Liver (tissue), 9 donors: Measurements from ENCODE around the gene ITFG1. TPM values are rescaled to one million over a fixed set of nuclear protein-coding genes. Genes with fewer than 3 reads are reported as not detected.

Source experiments
- DNase-seq: peaks from one replicate; pipeline ENCODE4 v3.0.0-alpha.2; 2017; ENCODE audit warnings: low spot score
- H3K27ac ChIP-seq, 2 donors: one replicate each; pipeline ENCODE4 v1.7.0; 2013; ENCODE audit warnings: inconsistent platforms in 2 of 2, low read length in 2 of 2, control low read depth in 1 of 2, low read depth in 1 of 2, mild to moderate bottlenecking in 1 of 2
- H3K27me3 ChIP-seq, 4 donors: one replicate each; pipeline versions ENCODE4 v1.6.1 to v1.7.0; 2013; ENCODE audit warnings: low read length in 3 of 4, inconsistent platforms in 1 of 4, mild to moderate bottlenecking in 1 of 4, moderate library complexity in 1 of 4; ENCODE audit not compliant: control insufficient read depth in 4 of 4, insufficient read depth in 4 of 4
- H3K36me3 ChIP-seq, 4 donors: one replicate each; pipeline versions ENCODE4 v1.6.1 to v1.7.0; 2013; ENCODE audit warnings: low read length in 3 of 4, mild to moderate bottlenecking in 3 of 4, low read depth in 1 of 4, moderate library complexity in 1 of 4; ENCODE audit not compliant: control insufficient read depth in 4 of 4, insufficient read depth in 3 of 4
- H3K4me1 ChIP-seq, 4 donors: one replicate each; pipeline versions ENCODE4 v1.6.1 to v1.7.0; 2013; ENCODE audit warnings: low read length in 3 of 4, mild to moderate bottlenecking in 3 of 4, moderate library complexity in 1 of 4; ENCODE audit not compliant: control insufficient read depth in 4 of 4, insufficient read depth in 4 of 4
- H3K4me3 ChIP-seq, 3 donors: one replicate each; pipeline versions ENCODE4 v1.6.1 to v1.7.0; 2013; ENCODE audit warnings: low read length in 3 of 3, control low read depth in 1 of 3, low read depth in 1 of 3, mild to moderate bottlenecking in 1 of 3
- H3K9ac ChIP-seq, 2 donors: one replicate each; pipeline ENCODE4 v1.7.0; 2013; ENCODE audit warnings: low read length in 2 of 2, mild to moderate bottlenecking in 2 of 2, moderate library complexity in 2 of 2, control low read depth in 1 of 2, low read depth in 1 of 2
- H3K9me3 ChIP-seq, 4 donors: one replicate each; pipeline versions ENCODE4 v1.6.1 to v1.7.0; 2013; ENCODE audit warnings: low read length in 3 of 4; ENCODE audit not compliant: control insufficient read depth in 4 of 4
- EGR1 ChIP-seq, 2 donors: IDR thresholded peaks; 2 replicates each; pipeline ENCODE4 v1.6.1; 2016 to 2018; ENCODE audit warnings: antibody characterized with exemption in 2 of 2, low read depth in 2 of 2
- FOXA1 ChIP-seq: IDR thresholded peaks from 2 replicates; pipeline ENCODE4 v1.6.1; 2016; ENCODE audit warnings: antibody characterized with exemption
- FOXA2 ChIP-seq: IDR thresholded peaks from 2 replicates; pipeline ENCODE4 v1.6.1; 2016; ENCODE audit warnings: antibody characterized with exemption
- GABPA ChIP-seq, 2 donors: IDR thresholded peaks in 1 of 2; conservative IDR thresholded peaks in 1 of 2; 2 replicates each; pipeline ENCODE4 v1.6.1; 2016; ENCODE audit warnings: antibody characterized with exemption in 2 of 2, mild to moderate bottlenecking in 1 of 2, moderate library complexity in 1 of 2
- HNF4A ChIP-seq, 2 donors: conservative IDR thresholded peaks; 2 replicates each; pipeline ENCODE4 v1.6.1; 2016; ENCODE audit warnings: antibody characterized with exemption in 2 of 2, mild to moderate bottlenecking in 2 of 2
- HNF4G ChIP-seq: IDR thresholded peaks from 2 replicates; pipeline ENCODE4 v1.6.1; 2016; ENCODE audit warnings: antibody characterized with exemption
- JUND ChIP-seq, 2 donors: IDR thresholded peaks; 2 replicates each; pipeline ENCODE4 v1.6.1; 2016; ENCODE audit warnings: antibody characterized with exemption in 2 of 2
- NR2F2 ChIP-seq: IDR thresholded peaks from 2 replicates; pipeline ENCODE4 v1.6.1; 2016; ENCODE audit warnings: antibody characterized with exemption
- RAD21 ChIP-seq, 2 donors: IDR thresholded peaks; 2 replicates each; pipeline ENCODE4 v1.6.1; 2016; ENCODE audit warnings: antibody characterized with exemption in 2 of 2, mild to moderate bottlenecking in 2 of 2
- RXRA ChIP-seq, 2 donors: IDR thresholded peaks; 2 replicates each; pipeline ENCODE4 v1.6.1; 2017 to 2018; ENCODE audit warnings: antibody characterized with exemption in 2 of 2, mild to moderate bottlenecking in 1 of 2
- SP1 ChIP-seq: IDR thresholded peaks from 2 replicates; pipeline ENCODE4 v1.6.1; 2018; ENCODE audit warnings: antibody characterized with exemption, mild to moderate bottlenecking
- TAF1 ChIP-seq: conservative IDR thresholded peaks from 2 replicates; pipeline ENCODE4 v1.6.1; 2016; ENCODE audit warnings: antibody characterized with exemption, mild to moderate bottlenecking
- YY1 ChIP-seq: IDR thresholded peaks from 2 replicates; pipeline ENCODE4 v1.6.1; 2016; ENCODE audit warnings: antibody characterized with exemption, mild to moderate bottlenecking
- WGBS: extraction: QIAGEN DNeasy Blood & Tissue Kit; methylation state at CpG from one replicate; pipeline ENCODE4 v1.1.7; 2013; 5-methylcytosine and 5-hydroxymethylcytosine counted together
- polyA plus RNA-seq, 2 donors: library from polyadenylated mRNA; stranded (reverse) in 1 of 2; unstranded in 1 of 2; fragments of 200-250 nt in 1 of 2; fragments of >200 nt in 1 of 2; fragmentation: Nextera tagmentation in 1 of 2; extraction: Ambion mirVana in 1 of 2; gene quantifications; one replicate each; pipeline versions ENCODE4 v1.2.1 to v1.2.3, GENCODE V29; 2013 to 2015
- total RNA-seq, 2 donors: library from RNA; depleted of rRNA; stranded (reverse); fragments of >200 nt; gene quantifications; one replicate each; pipeline ENCODE4 v1.2.3, GENCODE V29; 2014
- TF ChIP-seq, protein P1 (sequence below): IDR thresholded peaks from 2 replicates; pipeline ENCODE4 v1.6.1; 2016; ENCODE audit warnings: antibody characterized with exemption
- TF ChIP-seq, protein P2 (sequence below): fragments of 150-350 bp; IDR thresholded peaks from 2 replicates; pipeline ENCODE4 v1.5.1; 2017; ENCODE audit warnings: improper control_type of control experiment, low read depth, low read length; ENCODE audit not compliant: missing input control
- TF ChIP-seq, protein P3 (sequence below): IDR thresholded peaks from 2 replicates; pipeline ENCODE4 v1.6.1; 2016; ENCODE audit warnings: antibody characterized with exemption, mild to moderate bottlenecking
- TF ChIP-seq, protein P4 (sequence below): IDR thresholded peaks from 2 replicates; pipeline ENCODE4 v1.6.1; 2016; ENCODE audit warnings: antibody characterized with exemption
- donor health status: healthy.
- donor health status: healthy.
- donor health status: healthy.
- donor health status: healthy.
- donor health status: healthy.

Gene ITFG1
- total and polyA plus RNA-seq, 4 donors: 31.1 to 51.0 (median 36.5) TPM

DNA sequence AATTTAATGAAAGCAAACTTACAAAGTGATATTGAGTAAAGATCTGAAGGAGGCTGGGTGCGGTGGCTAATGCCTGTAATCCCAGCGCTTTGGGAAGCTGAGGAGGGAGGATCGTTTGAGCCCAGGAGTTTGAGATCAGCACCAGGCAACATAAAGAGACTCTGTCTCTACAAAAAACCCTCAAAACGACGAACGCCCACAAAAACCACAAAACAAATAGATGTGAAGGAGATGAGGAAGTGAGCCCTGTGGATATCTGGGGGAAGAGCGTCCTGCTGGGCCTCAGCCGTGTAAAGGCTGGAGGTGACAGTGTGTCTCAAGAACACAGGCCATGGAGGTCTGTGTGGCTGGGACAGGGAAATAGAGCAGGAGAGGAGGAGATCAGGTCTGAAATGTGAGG is 68.8 kb downstream of the ITFG1 start:
- no peak overlapping the region for H3K4me3 ChIP-seq
- TF ChIP-seq, protein P1, sequence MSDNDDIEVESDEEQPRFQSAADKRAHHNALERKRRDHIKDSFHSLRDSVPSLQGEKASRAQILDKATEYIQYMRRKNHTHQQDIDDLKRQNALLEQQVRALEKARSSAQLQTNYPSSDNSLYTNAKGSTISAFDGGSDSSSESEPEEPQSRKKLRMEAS: no peak
- TF ChIP-seq NR2F2 (no peak), FOXA1 (no peak), RAD21 (IDR thresholded peaks at IDR 0.05) (no peak), RXRA (IDR thresholded peaks at IDR 0.05) (no peak), GABPA (IDR thresholded peaks at IDR 0.05 in 1 of 2, conservative IDR thresholded peaks at IDR 0.05 in 1 of 2) (no peak), FOXA2 (no peak), TAF1 (no peak), EGR1 (IDR thresholded peaks at IDR 0.05; ENCODE audit: low read depth in 2 of 2) (no peak), JUND (IDR thresholded peaks at IDR 0.05) (no peak)
- TF ChIP-seq, protein P2, sequence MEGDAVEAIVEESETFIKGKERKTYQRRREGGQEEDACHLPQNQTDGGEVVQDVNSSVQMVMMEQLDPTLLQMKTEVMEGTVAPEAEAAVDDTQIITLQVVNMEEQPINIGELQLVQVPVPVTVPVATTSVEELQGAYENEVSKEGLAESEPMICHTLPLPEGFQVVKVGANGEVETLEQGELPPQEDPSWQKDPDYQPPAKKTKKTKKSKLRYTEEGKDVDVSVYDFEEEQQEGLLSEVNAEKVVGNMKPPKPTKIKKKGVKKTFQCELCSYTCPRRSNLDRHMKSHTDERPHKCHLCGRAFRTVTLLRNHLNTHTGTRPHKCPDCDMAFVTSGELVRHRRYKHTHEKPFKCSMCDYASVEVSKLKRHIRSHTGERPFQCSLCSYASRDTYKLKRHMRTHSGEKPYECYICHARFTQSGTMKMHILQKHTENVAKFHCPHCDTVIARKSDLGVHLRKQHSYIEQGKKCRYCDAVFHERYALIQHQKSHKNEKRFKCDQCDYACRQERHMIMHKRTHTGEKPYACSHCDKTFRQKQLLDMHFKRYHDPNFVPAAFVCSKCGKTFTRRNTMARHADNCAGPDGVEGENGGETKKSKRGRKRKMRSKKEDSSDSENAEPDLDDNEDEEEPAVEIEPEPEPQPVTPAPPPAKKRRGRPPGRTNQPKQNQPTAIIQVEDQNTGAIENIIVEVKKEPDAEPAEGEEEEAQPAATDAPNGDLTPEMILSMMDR: no peak
- TF ChIP-seq, protein P3, sequence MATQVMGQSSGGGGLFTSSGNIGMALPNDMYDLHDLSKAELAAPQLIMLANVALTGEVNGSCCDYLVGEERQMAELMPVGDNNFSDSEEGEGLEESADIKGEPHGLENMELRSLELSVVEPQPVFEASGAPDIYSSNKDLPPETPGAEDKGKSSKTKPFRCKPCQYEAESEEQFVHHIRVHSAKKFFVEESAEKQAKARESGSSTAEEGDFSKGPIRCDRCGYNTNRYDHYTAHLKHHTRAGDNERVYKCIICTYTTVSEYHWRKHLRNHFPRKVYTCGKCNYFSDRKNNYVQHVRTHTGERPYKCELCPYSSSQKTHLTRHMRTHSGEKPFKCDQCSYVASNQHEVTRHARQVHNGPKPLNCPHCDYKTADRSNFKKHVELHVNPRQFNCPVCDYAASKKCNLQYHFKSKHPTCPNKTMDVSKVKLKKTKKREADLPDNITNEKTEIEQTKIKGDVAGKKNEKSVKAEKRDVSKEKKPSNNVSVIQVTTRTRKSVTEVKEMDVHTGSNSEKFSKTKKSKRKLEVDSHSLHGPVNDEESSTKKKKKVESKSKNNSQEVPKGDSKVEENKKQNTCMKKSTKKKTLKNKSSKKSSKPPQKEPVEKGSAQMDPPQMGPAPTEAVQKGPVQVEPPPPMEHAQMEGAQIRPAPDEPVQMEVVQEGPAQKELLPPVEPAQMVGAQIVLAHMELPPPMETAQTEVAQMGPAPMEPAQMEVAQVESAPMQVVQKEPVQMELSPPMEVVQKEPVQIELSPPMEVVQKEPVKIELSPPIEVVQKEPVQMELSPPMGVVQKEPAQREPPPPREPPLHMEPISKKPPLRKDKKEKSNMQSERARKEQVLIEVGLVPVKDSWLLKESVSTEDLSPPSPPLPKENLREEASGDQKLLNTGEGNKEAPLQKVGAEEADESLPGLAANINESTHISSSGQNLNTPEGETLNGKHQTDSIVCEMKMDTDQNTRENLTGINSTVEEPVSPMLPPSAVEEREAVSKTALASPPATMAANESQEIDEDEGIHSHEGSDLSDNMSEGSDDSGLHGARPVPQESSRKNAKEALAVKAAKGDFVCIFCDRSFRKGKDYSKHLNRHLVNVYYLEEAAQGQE: no peak
- TF ChIP-seq, protein P4, sequence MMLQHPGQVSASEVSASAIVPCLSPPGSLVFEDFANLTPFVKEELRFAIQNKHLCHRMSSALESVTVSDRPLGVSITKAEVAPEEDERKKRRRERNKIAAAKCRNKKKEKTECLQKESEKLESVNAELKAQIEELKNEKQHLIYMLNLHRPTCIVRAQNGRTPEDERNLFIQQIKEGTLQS: no peak
- no peaks in the 10 kb centered on the region for H3K4me1 ChIP-seq
- no peak for DNase-seq
- H3K36me3 ChIP-seq: peaks cover 0 to 3% (median 2%) of the 10 kb centered on the region in 4 donors
- H3K9ac ChIP-seq: no peak overlapping the region
- 84% methylated on average over 8 of the region's 8 CpGs for WGBS
- no peak overlapping the region for H3K27ac ChIP-seq
- no peaks in the 10 kb centered on the region for H3K9me3 ChIP-seq
- H3K27me3 ChIP-seq: no peaks in the 10 kb centered on the region

DNA sequence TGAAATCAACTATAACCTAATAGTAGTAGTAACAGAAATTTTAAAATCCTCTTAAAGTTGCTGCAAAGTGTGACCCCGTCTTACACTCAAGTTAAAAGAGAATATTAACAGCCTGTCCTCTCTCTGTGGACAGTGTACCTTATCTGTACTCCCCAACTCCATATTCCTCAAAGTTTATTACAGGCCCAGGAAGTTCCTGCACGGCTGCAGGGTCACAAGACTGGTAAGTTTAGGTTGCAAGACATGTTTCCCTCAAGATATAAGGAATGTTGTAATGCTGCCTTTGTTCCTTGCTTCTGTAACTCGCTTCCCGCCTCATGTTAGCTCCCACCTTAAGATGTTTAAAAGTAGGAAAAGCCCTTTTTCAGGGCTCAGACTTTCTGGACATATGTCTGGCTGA is 72.2 kb downstream of the ITFG1 start:
- TF ChIP-seq, protein P4: no peak
- TF ChIP-seq FOXA1 (no peak), RAD21 (IDR thresholded peaks at IDR 0.05) (no peak), RXRA (IDR thresholded peaks at IDR 0.05) (no peak), NR2F2 (no peak), TAF1 (no peak), YY1 (no peak), JUND (IDR thresholded peaks at IDR 0.05) (no peak), FOXA2 (no peak), GABPA (IDR thresholded peaks at IDR 0.05 in 1 of 2, conservative IDR thresholded peaks at IDR 0.05 in 1 of 2) (no peak), SP1 (no peak), HNF4G (no peak), HNF4A (conservative IDR thresholded peaks at IDR 0.05) (no peak), EGR1 (IDR thresholded peaks at IDR 0.05; ENCODE audit: low read depth in 2 of 2) (no peak)
- TF ChIP-seq, protein P3: no peak
- TF ChIP-seq, protein P1: no peak
- H3K27ac ChIP-seq: no peak overlapping the region
- WGBS: 92% methylated on average over 4 of the region's 4 CpGs
- DNase-seq: no peak
- no peak overlapping the region for H3K9ac ChIP-seq
- H3K9me3 ChIP-seq: no peaks in the 10 kb centered on the region
- no peak overlapping the region for H3K4me3 ChIP-seq
- H3K27me3 ChIP-seq: no peaks in the 10 kb centered on the region
- H3K36me3 ChIP-seq: no peaks in the 10 kb centered on the region
- no peaks in the 10 kb centered on the region for H3K4me1 ChIP-seq
